ENCODE results near the gene WT1. TPM values are rescaled to one million over a fixed set of nuclear protein-coding genes. Genes with fewer than 3 reads are reported as not detected.

Gene WT1
- total RNA-seq, 1 donor from 2014 or later: not detected

DNA sequence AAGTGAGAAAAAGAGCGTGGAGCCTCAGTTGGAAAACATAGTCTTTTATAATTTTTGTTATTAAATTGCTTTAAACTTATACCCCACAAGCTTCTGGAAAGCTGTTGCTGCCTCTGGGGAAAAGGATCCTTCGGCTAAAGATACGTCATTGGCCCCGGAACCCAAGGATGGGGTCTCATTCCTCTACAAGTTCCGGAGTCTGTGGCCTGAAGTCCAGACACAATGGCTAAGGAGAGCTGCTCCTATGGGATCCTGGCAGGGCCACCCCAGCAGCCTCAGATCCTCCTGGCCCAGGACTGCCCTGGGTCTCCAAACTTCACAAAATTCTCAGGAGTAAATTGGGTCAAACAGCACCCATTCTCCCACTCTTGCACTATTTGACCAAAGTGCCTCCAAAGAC lies 5.9 kb downstream of the WT1 start:
- intact Hi-C loops (cut with DNase I): no loop called here
- no peaks in the 10 kb centered on the region for H3K4me1 ChIP-seq
- no peaks in the 10 kb centered on the region for H3K9me3 ChIP-seq
- TF ChIP-seq, protein P1, sequence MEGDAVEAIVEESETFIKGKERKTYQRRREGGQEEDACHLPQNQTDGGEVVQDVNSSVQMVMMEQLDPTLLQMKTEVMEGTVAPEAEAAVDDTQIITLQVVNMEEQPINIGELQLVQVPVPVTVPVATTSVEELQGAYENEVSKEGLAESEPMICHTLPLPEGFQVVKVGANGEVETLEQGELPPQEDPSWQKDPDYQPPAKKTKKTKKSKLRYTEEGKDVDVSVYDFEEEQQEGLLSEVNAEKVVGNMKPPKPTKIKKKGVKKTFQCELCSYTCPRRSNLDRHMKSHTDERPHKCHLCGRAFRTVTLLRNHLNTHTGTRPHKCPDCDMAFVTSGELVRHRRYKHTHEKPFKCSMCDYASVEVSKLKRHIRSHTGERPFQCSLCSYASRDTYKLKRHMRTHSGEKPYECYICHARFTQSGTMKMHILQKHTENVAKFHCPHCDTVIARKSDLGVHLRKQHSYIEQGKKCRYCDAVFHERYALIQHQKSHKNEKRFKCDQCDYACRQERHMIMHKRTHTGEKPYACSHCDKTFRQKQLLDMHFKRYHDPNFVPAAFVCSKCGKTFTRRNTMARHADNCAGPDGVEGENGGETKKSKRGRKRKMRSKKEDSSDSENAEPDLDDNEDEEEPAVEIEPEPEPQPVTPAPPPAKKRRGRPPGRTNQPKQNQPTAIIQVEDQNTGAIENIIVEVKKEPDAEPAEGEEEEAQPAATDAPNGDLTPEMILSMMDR (IDR thresholded peaks at IDR 0.05): no peak
- H3K27me3 ChIP-seq: peaks cover 15% of the 10 kb centered on the region
- no peak for DNase-seq (ENCODE audit: low spot score in 2 of 2)
- no peaks in the 10 kb centered on the region for H3K36me3 ChIP-seq
- H3K27ac ChIP-seq: no peak overlapping the region
- H3K4me3 ChIP-seq: no peak overlapping the region

DNA sequence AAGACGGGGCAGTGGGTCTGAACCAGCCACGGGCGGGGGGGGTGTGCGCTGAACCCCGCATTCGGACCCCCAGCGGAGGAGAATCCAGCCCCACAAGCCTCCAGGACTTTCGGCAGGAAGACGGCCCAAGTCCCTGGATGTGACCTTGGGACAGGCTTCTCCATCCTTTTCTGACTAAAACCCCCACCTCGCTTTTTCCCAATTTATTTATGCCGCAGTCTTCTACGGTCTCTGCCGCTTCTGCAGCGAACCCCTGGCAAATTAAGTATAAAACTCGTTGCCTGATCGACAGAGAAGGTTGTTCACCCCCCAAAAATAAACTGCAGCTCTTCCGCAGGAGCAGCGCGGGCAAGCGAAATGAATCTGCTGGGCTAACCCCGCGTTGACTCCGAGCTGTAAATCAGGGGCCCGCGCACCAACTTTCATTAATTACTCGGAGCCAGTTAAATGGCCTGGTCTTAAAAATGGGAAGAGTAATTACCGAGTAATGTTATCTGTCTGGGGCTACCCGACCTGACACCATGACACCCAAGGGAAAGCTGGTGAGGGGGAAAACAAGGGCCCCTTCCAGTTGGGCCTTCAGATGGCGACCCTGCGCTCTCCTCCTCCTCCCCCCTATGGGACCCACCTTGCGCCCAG lies 6.6 kb downstream of the WT1 start:
- Histone ChIP-seq H3K36me3 (no peaks in the 10 kb centered on the region), H3K27ac (no peak overlapping the region), H3K4me3 (no peak overlapping the region), H3K9me3 (no peaks in the 10 kb centered on the region), H3K4me1 (no peaks in the 10 kb centered on the region), H3K27me3 (peaks cover 9% of the 10 kb centered on the region)
- TF ChIP-seq, protein P1 (IDR thresholded peaks at IDR 0.05): no peak
- no peak for DNase-seq (ENCODE audit: low spot score in 2 of 2)
- intact Hi-C loops (cut with DNase I): no loop called here

DNA sequence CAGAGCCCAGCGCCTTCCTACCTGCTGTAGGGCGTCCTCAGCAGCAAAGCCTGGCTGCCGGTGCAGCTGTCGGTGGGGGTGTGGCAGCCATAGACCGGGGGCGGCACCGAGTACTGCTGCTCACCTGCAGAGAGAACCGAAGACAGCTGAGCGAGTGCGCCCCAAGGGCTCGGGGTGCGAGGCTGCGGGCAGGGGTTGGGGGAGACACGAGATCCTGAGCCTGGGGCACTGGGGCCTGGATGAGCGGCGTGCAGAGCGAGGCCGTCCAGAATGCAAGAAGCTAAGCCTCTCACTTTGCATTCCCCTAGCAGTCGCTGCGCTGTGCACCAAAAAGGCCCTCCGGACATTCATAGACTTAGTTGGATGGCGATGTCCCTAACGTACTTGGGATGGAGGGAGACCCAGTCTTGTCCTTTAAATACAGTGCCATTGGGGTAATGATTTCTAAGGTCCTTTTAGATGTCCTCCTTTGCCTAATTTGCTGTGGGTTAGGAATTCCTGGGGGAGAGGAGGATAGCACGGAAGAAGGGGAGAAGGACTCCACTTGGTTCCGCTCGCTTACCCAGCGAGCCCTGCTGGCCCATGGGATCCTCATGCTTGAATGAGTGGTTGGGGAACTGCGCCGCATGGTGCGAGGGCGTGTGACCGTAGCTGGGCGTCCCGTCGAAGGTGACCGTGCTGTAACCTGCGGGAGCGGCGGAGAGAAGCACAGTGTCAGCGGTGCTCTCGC lies 7.2 kb downstream of the WT1 start:
- TF ChIP-seq, protein P1 (IDR thresholded peaks at IDR 0.05): no peak
- no peak overlapping the region for H3K4me3 ChIP-seq
- no peak for DNase-seq (ENCODE audit: low spot score in 2 of 2)
- no peaks in the 10 kb centered on the region for H3K36me3 ChIP-seq
- no peak overlapping the region for H3K27ac ChIP-seq
- no peaks in the 10 kb centered on the region for H3K9me3 ChIP-seq
- H3K4me1 ChIP-seq: no peaks in the 10 kb centered on the region
- H3K27me3 ChIP-seq: peaks cover 7% of the 10 kb centered on the region
- intact Hi-C loops (cut with DNase I): no loop called here

DNA sequence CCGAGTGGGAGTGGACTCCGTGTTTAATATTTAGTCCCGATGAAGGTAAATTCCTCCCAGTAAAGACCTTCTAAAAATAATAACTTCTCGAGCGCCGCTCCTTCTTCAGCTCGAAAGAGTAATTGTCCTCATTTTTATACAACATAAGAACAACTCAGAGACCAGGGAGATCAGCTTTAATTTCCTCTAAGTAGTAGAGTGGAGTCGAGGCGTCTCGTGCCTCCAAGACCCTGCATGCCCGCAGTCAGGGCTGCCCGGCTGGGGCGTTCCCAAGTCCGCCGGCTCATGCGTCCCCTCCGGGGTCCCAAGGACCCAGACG lies 7.8 kb downstream of the WT1 start:
- H3K4me3 ChIP-seq: no peak overlapping the region
- intact Hi-C loops (cut with DNase I): no loop called here
- no peaks in the 10 kb centered on the region for H3K36me3 ChIP-seq
- no peaks in the 10 kb centered on the region for H3K4me1 ChIP-seq
- no peaks in the 10 kb centered on the region for H3K9me3 ChIP-seq
- peaks cover 7% of the 10 kb centered on the region for H3K27me3 ChIP-seq
- no peak for DNase-seq (ENCODE audit: low spot score in 2 of 2)
- TF ChIP-seq, protein P1 (IDR thresholded peaks at IDR 0.05): no peak
- no peak overlapping the region for H3K27ac ChIP-seq

DNA sequence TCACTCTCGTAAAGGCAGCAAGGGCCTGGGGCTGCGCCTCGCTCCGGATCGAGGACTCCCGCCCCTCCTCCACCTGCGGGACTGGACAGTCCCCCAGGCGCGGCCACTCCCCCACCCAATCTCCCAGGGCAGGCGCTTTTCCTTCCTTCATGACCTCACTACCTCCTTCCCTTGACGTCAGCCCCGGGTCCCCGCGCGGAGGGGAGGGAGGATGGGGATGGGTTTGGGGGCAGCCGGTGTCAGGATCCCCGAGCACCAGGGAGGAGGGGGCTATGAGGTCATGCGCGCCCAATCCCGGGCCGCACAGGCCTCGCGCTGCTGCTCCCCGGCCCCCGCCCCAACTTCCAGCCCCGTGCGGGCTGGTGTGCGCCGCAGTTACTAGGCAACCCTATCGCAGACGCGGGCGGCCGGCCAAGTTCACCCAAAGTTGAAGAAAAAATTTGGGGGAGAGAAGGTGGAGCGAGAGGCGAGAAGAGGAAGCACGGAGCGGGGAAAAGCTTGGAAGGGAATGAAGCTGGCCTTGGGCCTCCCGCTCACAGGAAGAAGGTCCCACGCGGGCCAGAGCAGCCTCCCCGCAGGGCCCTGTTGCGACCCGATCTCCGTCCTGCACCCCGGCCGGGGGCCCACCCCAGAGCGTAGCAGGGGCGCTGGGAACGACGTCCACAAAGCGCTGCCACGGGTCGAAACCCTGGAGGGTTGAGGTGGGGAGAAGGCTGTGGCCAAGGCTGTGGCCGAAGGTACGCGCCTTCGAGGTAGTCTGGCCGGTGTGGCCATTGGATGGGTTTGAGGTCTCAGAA lies 8.3 kb downstream of the WT1 start:
- Histone ChIP-seq H3K9me3 (no peaks in the 10 kb centered on the region), H3K27ac (no peak overlapping the region), H3K4me1 (no peaks in the 10 kb centered on the region), H3K36me3 (no peaks in the 10 kb centered on the region), H3K27me3 (peaks cover 7% of the 10 kb centered on the region), H3K4me3 (no peak overlapping the region)
- intact Hi-C loops (cut with DNase I): no loop called here
- TF ChIP-seq, protein P1 (IDR thresholded peaks at IDR 0.05): no peak
- DNase-seq (ENCODE audit: low spot score in 2 of 2): no peak
